HCT116 (cell line): Measurements from ENCODE around the gene KANSL1. TPM values are rescaled to one million over a fixed set of nuclear protein-coding genes. Genes with fewer than 3 reads are reported as not detected.

Experiments used
- ATAC-seq: fragments of 200-7000 bp; cut with Tn5 transposase; 2 replicates; pipeline ENCODE4 v1.9.1; 2020; ENCODE audit warnings: mild to moderate bottlenecking, moderate library complexity
- BruUV-seq: library from RNA; stranded (reverse); fragments of 400-500 nt; replicated peaks from 2 replicates; lab custom pipeline; 2021; lab: Mats Ljungman, UMichigan
- CTCF ChIA-PET: fragments of 300-600 bp; sonication (Branson Sonifier 250); formaldehyde crosslinking; loops from one replicate; lab custom pipeline; 2021; ENCODE audit warnings: antibody characterized with exemption; lab: Charles Lee
- POLR2A ChIA-PET: fragments of 300-600, 350-600 bp; sonication (Branson Sonifier 250); formaldehyde crosslinking; loops from one replicate; lab custom pipeline; 2021; ENCODE audit warnings: antibody characterized with exemption; lab: Charles Lee
- RAD21 ChIA-PET, 2 experiments: fragments of 300-600 bp; sonication (Branson Sonifier 250); formaldehyde crosslinking; loops; one replicate each; lab custom pipeline; 2023; ENCODE audit warnings: low total read pairs in 2 of 2; ENCODE audit not compliant: uncharacterized antibody in 2 of 2, unreplicated experiment in 2 of 2, low non-redundant PET in 1 of 2; lab: Charles Lee
- DNase-seq: peaks from one replicate; pipeline ENCODE4 v3.0.0-alpha.2; 2010; ENCODE audit warnings: low read depth, low spot score
- H2AFZ ChIP-seq: fragments of 200-600 bp; shearing (Covaris generic), sonication (generic); 2 replicates; pipeline ENCODE4 v1.6.1; 2017; ENCODE audit warnings: low read depth, mixed run types, mixed read lengths, antibody characterized with exemption, low read length; ENCODE audit not compliant: poor library complexity, severe bottlenecking
- H3K27ac ChIP-seq: 2 replicates; pipeline ENCODE4 v1.5.1; 2012; ENCODE audit warnings: low read depth, low read length
- H3K27me3 ChIP-seq: fragments of 200-600 bp; sonication (generic); 2 replicates; pipeline ENCODE4 v1.6.1; 2016; ENCODE audit warnings: mixed run types, low read length, mixed read lengths; ENCODE audit not compliant: insufficient read depth
- H3K36me3 ChIP-seq, 2 experiments: fragments of 200-500 bp in 1 of 2; fragments of 200-600 bp in 1 of 2; sonication (Bioruptor generic) in 1 of 2; sonication (generic) in 1 of 2; 2 replicates each; pipeline versions ENCODE4 v1.5.1 to v1.6.1; 2014 to 2016; ENCODE audit warnings: low read length in 2 of 2, inconsistent platforms in 1 of 2, mixed read lengths in 1 of 2, mixed run types in 1 of 2; ENCODE audit not compliant: insufficient read depth in 2 of 2, control insufficient read depth in 1 of 2
- H3K4me1 ChIP-seq, 2 experiments: fragments of 200-600 bp in 1 of 2; sonication (generic) in 1 of 2; 2 replicates each; pipeline versions ENCODE4 v1.5.1 to v1.6.1; 2012 to 2017; ENCODE audit warnings: low read length in 2 of 2, inconsistent platforms in 1 of 2, mild to moderate bottlenecking in 1 of 2, mixed read lengths in 1 of 2, mixed run types in 1 of 2, moderate library complexity in 1 of 2; ENCODE audit not compliant: insufficient read depth in 2 of 2, control insufficient read depth in 1 of 2
- H3K4me2 ChIP-seq: fragments of 200-600 bp; sonication (generic); 2 replicates; pipeline ENCODE4 v1.6.1; 2017; ENCODE audit warnings: mixed run types, low read length, mixed read lengths
- H3K4me3 ChIP-seq, 2 experiments: fragments of 200-600 bp in 1 of 2; sonication (generic) in 1 of 2; replicated peaks in 1 of 2; 2 replicates each; pipeline ENCODE4 v1.5.1; 2011 to 2016; ENCODE audit warnings: low read length in 2 of 2, control low read depth in 1 of 2, low read depth in 1 of 2, mild to moderate bottlenecking in 1 of 2, mixed read lengths in 1 of 2, mixed run types in 1 of 2
- H3K79me2 ChIP-seq: fragments of 200-600 bp; sonication (generic); 2 replicates; pipeline ENCODE4 v1.6.1; 2017; ENCODE audit warnings: mild to moderate bottlenecking, mixed run types, low read length, moderate library complexity, mixed read lengths; ENCODE audit not compliant: insufficient read depth
- H3K9ac ChIP-seq: fragments of 200-600 bp; sonication (generic); 2 replicates; pipeline ENCODE4 v1.6.1; 2016; ENCODE audit warnings: low read length, mixed read lengths
- H3K9me2 ChIP-seq: fragments of 200-600 bp; sonication (generic), shearing (Covaris generic); 2 replicates; pipeline ENCODE4 v1.6.1; 2017; ENCODE audit warnings: mixed run types, mild to moderate bottlenecking, moderate library complexity; ENCODE audit not compliant: insufficient read depth
- H3K9me3 ChIP-seq, 2 experiments: fragments of 200-500 bp in 1 of 2; fragments of 200-600 bp in 1 of 2; sonication (Bioruptor generic) in 1 of 2; sonication (generic) in 1 of 2; 2 replicates each; pipeline ENCODE4 v1.6.1; 2014 to 2017; ENCODE audit warnings: low read length in 2 of 2, mixed read lengths in 2 of 2, inconsistent platforms in 1 of 2, low read depth in 1 of 2, mild to moderate bottlenecking in 1 of 2, mixed run types in 1 of 2, moderate library complexity in 1 of 2; ENCODE audit not compliant: control insufficient read depth in 1 of 2, insufficient read depth in 1 of 2
- H4K20me1 ChIP-seq: fragments of 200-600 bp; sonication (generic), shearing (Covaris generic); 2 replicates; pipeline ENCODE4 v1.6.1; 2017; ENCODE audit warnings: mixed run types, mild to moderate bottlenecking, moderate library complexity; ENCODE audit not compliant: insufficient read depth
- CBX3 ChIP-seq: IDR thresholded peaks from 2 replicates; pipeline ENCODE4 v1.6.1; 2012; ENCODE audit warnings: low read depth
- CEBPB ChIP-seq: IDR thresholded peaks from 2 replicates; pipeline ENCODE4 v1.6.1; 2012; ENCODE audit warnings: low read depth
- CTCF ChIP-seq, 3 experiments: fragments of 200-600 bp in 1 of 3; sonication (generic) in 1 of 3; IDR thresholded peaks in 2 of 3; conservative IDR thresholded peaks in 1 of 3; 2 replicates each; pipeline ENCODE4 v1.5.1; 2012 to 2017; ENCODE audit warnings: low read depth in 2 of 3, low read length in 2 of 3, antibody characterized with exemption in 1 of 3, borderline replicate concordance in 1 of 3, control low read depth in 1 of 3, mild to moderate bottlenecking in 1 of 3, mixed read lengths in 1 of 3, mixed run types in 1 of 3, moderate library complexity in 1 of 3; ENCODE audit not compliant: insufficient read depth in 1 of 3
- EGR1 ChIP-seq: IDR thresholded peaks from 2 replicates; pipeline ENCODE4 v1.6.1; 2012; ENCODE audit warnings: low read depth
- EZH2 ChIP-seq: fragments of 200-600 bp; sonication (generic); IDR thresholded peaks from 2 replicates; pipeline ENCODE4 v1.6.1; 2017; ENCODE audit warnings: antibody characterized with exemption, mixed run types
- FOSL1 ChIP-seq: IDR thresholded peaks from 2 replicates; pipeline ENCODE4 v1.6.1; 2012; ENCODE audit warnings: low read depth
- MAX ChIP-seq: IDR thresholded peaks from 2 replicates; pipeline ENCODE4 v1.6.1; 2012
- SIN3A ChIP-seq: IDR thresholded peaks from 2 replicates; pipeline ENCODE4 v1.6.1; 2012; ENCODE audit warnings: low read depth
- SRF ChIP-seq: IDR thresholded peaks from 2 replicates; pipeline ENCODE4 v1.6.1; 2012; ENCODE audit warnings: low read depth
- TCF7L2 ChIP-seq: IDR thresholded peaks from 2 replicates; pipeline ENCODE4 v1.7.0; 2011; ENCODE audit warnings: borderline replicate concordance, inconsistent platforms; ENCODE audit not compliant: insufficient read depth, insufficient read length; ENCODE audit errors: extremely low read depth
- ZBTB33 ChIP-seq: IDR thresholded peaks from 2 replicates; pipeline ENCODE4 v1.6.1; 2011; ENCODE audit warnings: mild to moderate bottlenecking, low read length, moderate library complexity; ENCODE audit not compliant: insufficient replicate concordance; ENCODE audit errors: extremely low read depth
- ZFX ChIP-seq: fragments of 450-650 bp; IDR thresholded peaks from 2 replicates; pipeline ENCODE4 v1.6.1; 2017
- intact Hi-C: fragments of 100-400 bp; cut with micrococcal nuclease; formaldehyde crosslinking; loops from 2 replicates; pipeline ENCODE4 v1.10.0; 2022
- total RNA-seq: library from RNA; stranded (reverse); gene quantifications from one replicate; pipeline ENCODE4 v1.2.1, GENCODE V29; 2021; ENCODE audit not compliant: unreplicated experiment

Gene KANSL1
- total RNA-seq, 1 experiment from 2014 or later, result 77.5 TPM

- H3K9me2 ChIP-seq, result no peaks in the 10 kb centered on the region
- no peaks in the 10 kb centered on the region for H3K4me1 ChIP-seq
- CTCF ChIA-PET, result no interaction called here
- RAD21 ChIA-PET, result no interaction called here
- no peaks in the 10 kb centered on the region for H3K9me3 ChIP-seq
- H3K4me3 ChIP-seq, result no peak overlapping the region
- ATAC-seq (no peak), DNase-seq (no peak)
- no peaks in the 10 kb centered on the region for H3K27me3 ChIP-seq
- no peak overlapping the region for H3K4me2 ChIP-seq
- H3K27ac ChIP-seq, result no peak overlapping the region
- peaks cover 44% of the 10 kb centered on the region; the same call in 1 of the 2 replicates for H4K20me1 ChIP-seq
- BruUV-seq, result TSS peak; percentile 14
- TF ChIP-seq MAX (no peak), SRF (no peak), EGR1 (no peak), CBX3 (no peak), ZBTB33 (no peak), SIN3A (no peak), TCF7L2 (no peak), FOSL1 (no peak), EZH2 (no peak), CTCF (IDR thresholded peaks at IDR 0.05 in 2 of 3, conservative IDR thresholded peaks at IDR 0.05 in 1 of 3; ENCODE audit: borderline replicate concordance in 1 of 3, insufficient read depth in 1 of 3, low read depth in 2 of 3, low read length in 2 of 3) (no peak), ZFX (no peak), CEBPB (no peak)
- POLR2A ChIA-PET, result no interaction called here
- H2AFZ ChIP-seq, result no peak overlapping the region
- H3K36me3 ChIP-seq, result no peaks in the 10 kb centered on the region
- intact Hi-C loops, result no loop called here
- peaks cover 100% of the 10 kb centered on the region for H3K79me2 ChIP-seq
- H3K9ac ChIP-seq, result no peak overlapping the region
Observed at GRCh38 chr17:46108120-46108519, 85.1 kb downstream of the KANSL1 start.
